GM18511 (cell line): ENCODE measurements around the gene RHEBL1.

ENCODE experiments used
- ATAC-seq: cut with Tn5 transposase; IDR thresholded peaks from one replicate; pipeline ENCODE4 v1.9.1; 2021; ENCODE audit warnings: mild to moderate bottlenecking, moderate library complexity; ENCODE audit not compliant: unreplicated experiment

The RHEBL1 gene

DNA sequence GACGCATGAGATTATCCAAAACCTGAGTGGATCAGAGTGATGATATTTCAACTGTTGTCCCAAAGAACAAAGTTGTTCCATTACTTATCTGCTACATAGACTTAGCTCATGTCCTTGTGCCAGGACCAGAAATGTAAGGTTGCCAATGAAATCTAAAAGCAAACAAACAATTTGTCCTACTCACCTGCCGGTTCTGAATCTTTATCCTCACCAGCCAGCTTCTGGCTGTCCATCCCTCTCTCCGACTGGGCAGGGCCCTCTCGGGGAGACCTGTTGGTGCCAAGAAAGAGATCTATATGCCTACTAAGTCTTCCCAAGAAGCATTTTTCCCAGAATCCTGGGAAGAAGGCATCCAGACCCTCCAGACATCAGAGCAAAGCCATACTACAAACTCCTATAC lies 14.7 kb downstream of the RHEBL1 start:
- ATAC-seq = no peak

DNA sequence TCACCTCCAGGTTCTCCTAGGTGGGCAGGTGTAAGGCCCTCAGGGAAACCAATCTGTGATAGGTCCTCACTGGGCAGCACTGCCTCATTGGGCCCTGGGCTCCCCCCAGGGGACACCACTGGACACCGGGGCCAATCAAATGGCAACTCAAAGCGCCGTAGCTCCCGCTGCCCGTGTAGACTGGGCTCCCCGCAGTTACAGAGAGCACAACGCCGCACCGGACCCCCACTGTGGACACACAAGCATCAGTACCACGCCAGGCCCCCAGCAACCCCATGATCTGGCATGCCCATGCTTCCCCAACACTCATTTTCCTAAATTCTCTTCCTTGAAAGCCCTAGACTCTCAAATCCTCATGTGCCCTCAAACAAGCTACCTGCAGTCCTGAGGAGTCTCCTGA lies 15.3 kb downstream of the RHEBL1 start:
- no peak for ATAC-seq

DNA sequence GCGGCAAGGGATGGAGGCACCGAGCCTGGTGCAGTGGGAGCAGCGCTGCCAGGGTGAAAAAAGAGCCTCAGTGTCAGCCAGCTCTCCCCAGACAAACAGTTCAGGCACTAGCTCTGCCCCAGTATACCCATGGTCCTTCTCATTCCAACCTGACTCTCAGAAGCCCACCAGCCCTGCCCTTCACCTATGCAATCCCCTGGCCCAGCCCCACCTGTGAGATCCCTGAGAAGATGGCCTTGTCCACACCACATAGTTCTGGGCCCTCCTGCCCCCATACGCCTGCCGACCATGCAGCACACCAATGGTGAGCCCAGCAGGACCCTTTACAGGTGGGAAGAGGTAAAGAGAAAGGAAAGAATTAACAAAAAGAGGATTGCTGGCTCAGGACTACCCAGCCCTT lies 15.7 kb downstream of the RHEBL1 start:
- no peak for ATAC-seq

DNA sequence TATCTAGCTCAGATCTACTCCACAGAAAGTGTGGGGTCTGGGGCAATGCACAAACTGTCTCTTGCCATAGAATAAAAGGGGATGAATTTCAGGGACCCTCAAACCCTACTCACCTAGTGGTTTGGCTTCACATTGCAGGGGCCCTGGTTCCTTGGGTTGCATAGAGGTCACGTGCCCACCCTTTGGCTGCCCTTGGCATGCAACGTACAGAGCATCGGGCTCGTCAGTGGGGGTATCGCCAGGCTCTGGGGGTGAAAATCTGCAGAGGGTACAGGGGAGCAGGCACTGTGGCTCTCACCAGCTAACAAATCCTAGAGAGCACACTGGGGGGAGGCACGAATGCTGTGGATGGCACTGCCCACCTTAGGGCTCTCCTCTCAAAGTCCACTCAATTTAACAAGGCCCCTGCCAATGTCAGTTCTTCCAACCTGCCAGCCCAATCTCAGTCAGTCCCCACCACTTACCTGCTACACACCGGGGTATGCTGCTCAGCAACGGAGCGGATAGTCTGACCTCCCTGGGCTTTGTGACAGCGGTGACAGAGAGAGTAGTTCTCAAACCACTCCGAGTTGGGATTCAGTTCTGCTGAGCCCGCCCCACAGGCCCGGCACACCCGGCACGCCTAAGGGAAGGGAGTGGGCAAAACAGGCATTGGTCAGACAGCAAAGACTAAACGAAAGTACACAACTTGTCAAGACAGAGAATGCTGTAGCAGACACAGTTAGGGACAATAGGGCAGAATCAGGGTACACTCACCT lies 17.1 kb downstream of the RHEBL1 start:
- ATAC-seq = no peak

DNA sequence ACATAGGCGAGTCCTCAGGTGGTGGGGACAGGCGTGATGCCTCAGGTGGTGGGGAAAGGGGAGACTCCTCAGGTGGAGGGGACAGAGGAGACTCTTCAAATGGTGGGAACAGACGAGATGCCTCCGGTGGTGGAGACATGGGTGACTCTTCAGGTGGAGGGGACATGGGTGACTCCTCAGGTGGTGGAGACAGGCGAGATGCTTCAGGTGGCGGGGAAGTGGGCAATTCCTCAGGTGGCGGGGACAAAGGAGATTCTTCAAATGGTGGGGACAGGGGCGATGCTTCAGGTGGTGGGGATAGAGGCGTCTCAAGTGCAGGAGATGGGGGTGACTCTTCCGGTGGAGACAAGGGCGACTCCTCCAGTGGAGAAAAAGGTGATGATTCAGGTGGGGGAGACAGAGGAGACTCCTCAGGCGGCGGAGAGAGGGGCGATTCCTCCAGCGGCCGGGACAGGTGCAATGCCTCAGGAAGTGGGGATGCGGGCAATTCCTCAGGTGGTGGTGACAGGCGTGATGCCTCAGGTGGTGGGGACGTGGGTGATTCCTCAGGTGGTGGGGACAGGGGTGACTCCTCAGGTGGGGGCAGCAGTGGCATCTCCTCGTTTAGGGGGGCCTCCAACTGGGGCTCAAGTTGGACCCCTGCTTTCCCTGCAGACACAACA lies 17.9 kb downstream of the RHEBL1 start:
- ATAC-seq = no peak

DNA sequence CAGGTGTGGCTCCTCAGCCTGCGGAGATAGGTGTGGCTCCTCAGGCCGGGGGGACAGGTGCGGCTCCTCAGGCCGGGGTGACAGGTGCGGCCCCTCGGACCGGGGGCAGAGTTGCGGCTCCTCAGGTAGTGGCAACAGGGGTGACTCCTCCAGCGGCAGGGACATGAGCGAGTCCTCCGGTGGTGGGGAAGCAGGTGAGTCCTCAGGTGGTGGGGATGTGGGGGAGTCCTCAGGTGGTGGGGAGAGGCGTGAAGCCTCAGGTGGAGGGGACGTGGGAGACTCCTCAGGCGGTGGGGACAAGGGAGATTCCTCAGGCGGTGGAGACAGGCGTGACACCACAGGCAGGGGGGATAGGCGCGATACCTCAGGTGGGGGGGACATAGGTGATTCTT lies 18.4 kb downstream of the RHEBL1 start:
- no peak for ATAC-seq

DNA sequence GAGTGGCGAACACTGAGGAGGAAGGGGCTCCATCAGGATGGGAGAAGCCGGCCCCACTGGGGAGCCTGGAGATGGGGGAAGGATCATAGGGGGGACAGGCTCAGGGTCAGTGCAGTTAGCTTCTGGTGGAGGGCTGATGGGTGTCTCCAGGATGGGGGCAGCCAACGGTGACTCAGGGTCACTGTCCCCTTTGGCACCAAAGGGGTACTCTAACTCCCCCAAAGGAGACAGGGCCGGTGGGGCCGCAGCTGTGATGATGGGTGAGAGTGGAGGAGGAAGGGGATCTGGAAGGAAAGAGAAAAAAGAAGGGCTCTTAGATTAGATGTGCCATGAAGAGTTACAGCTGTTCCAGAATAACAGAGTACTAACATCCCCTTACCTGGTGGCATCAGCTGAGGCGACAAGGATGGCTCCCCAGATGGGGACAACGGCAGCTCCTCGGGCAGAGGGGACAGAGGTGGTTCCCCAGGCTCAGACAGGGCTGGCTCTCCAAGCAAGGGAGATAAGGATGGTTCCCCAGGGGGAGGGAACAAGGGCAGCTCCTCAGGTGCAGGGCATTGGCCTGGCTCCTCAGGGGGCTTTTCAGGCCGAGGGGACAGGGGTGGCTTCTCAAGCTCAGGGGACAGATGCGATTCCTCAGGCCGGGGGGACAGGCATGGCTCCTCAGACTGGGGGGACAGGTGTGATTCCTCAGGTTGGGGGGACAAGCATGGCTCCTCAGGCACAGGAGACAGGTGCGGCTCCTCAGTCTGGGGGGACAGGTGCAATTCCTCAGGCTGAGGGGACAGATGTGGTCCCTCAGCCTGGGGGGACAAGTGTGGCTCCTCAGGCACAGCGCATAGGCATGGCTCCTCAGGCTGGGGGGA lies 19.0 kb downstream of the RHEBL1 start:
- no peak for ATAC-seq

DNA sequence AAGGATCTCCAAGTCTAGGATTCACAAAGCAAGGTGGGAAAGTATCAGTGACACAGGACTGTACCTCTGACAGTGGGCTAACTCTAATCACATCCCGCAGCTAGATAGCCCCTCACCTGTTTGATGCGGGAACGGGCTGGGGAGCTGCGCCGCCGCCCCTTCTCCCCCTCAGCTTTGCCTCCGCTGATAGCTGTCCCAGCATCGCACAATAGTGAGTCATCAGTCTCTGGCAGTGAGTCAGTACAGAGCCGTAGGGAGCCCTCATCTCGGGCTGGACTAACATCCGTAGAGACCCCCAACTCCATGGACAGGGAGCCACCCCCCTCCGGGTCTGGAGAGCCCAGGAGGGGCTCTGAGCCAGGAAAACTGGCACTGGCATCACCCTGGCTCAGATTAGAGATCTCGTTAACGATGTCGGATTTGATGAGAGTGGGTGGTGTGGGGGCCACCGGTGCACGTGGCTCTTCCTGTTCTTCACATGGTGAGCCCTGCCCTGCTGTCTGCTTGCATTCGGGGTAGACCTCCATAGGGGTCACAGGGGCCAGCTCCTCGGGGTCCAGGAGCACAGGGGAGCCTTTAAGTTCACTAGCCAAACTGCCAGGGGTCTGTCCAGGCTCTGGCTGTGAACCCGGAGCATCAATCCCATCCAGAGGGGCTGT lies 20.1 kb downstream of the RHEBL1 start:
- no peak for ATAC-seq

DNA sequence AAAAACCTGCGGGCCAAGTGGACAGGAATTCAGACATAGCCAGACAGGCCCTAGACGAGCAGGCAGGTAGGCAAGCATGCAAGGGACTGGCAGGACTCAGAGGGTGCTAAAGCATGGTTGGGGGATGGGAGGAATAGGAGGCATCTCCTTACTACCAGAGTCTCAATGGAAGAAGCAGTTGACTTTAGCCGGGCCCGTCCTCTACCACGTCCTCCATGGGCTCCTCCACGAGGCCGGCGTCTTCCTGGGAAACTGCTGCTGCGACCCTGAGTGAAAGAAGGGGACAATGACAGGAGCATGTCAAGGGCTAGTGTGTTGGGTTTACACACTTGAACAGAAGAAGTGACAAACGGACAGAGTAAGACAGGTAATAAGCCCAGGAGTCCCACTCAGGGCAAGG lies 20.8 kb downstream of the RHEBL1 start:
- no peak for ATAC-seq

DNA sequence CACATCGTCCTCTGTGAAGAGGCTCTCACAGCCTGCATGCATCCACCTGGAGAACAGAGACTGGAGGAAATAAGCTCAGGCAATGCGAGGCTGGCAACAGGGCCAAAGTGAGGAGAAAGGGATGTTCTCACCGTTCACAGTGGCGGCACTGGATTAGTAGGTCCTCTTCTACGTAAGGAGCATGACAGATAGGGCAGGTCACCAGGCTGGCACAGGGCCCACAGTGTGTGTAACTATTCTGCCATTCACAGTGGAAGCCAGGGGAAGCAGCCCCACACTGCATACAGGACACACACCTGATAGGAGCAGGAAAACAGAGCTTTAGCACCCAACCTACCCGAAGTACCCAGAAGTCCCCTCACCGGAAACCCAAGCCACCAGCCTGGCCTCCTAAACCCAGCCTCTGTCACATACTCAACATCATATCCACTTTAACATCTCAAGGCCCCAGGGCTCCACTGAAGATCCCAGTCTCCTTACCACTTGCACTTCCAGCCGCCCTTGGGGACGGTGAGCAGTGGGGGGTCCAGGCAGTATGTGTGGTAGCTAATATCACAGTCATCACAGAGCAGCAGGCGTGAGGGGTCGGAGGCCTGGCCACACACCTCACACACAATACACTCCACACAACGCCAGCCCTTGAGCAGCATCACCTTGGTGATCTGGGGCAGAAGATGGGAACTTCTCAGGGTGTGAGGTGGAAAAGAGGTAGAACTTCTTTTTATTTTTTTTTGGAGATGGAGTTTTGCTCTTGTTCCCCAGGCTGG lies 23.5 kb downstream of the RHEBL1 start:
- ATAC-seq = no peak

DNA sequence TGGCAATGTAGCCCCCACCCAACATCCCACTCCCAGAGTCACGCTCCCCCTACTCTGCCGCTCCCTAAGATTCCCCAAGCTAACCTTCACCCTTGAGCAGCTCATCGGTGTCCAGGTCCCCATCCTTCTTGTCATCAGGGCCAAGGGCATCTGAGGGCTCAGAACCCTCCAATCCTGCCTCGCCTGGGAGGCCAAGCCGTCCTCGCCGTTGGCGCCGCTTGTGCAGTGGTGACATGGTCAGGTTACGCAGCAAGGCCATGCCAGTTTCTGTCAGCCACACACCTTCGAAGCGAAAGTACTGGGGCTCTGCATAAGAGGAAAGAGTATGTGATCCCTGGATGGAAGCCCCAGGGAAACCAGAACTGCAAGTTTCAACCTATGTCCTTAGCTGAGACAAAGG lies 25.1 kb downstream of the RHEBL1 start:
- ATAC-seq = no peak

DNA sequence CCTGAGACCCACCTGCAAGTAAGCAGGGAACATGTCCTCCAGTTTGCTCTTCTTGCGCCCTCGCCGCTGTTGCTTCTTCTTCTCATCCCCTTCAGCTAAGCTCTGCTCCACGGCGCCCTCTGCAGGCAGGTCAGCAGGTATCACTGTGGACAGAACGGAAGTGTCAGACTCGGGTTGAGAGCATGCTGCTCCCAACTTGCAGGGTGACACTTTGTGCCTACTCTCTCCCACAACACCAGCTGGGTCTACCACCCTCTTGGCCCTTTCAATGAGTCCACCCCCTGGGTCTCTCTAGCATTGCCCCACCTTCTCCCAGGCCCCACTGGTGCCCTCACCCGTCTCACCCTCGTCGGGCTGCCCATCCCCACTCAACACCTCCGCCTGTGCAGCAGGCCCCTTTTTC lies 25.9 kb downstream of the RHEBL1 start:
- no peak for ATAC-seq

DNA sequence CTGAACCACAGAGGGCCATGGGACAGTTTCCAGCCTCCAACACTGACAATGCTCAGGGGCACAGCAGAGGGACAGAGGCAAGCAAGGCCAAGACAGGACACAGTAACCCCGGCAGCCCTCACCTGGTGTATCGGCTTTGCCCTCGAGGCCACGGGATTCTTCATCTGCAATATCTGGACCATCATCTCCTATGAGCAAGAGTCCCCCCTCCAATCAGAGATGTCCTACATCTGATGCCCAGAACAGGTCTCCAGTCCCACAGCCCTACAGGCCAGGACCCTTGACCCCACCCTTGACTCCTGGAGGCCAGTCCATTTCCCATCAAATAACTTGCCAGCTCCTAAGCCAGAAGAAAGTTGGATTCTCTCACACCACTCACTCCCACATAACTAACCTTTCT lies 26.5 kb downstream of the RHEBL1 start:
- ATAC-seq = no peak

DNA sequence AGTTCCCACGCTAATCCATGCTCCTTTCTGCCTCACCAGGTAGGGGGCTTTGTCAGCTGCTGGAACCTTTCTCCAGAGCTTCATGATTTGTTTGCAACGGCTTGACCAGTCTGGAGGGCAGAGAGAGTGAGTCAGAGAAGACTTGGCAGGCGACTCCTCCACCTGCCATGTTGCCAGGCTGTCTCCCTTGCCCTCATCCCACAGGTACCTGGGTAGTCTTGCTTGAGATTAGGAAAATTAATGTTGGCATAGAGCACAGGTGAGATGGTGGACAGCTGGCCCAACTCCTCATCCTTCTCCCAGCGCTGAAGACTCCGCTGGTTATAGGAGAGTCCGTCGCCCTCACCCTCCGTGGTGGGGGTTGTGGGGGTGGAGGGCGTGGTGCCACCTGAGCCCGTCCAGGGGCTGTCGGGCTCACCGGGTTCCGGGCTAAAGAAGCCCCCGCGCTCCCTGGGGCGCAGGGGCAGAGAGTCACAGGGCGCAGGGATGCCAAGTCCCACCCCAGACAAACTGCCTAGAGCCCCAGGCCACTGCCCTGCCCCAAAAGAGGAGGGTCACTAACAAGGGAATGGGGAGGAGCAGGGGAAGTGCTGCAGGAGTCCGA lies 27.8 kb downstream of the RHEBL1 start:
- ATAC-seq = no peak

DNA sequence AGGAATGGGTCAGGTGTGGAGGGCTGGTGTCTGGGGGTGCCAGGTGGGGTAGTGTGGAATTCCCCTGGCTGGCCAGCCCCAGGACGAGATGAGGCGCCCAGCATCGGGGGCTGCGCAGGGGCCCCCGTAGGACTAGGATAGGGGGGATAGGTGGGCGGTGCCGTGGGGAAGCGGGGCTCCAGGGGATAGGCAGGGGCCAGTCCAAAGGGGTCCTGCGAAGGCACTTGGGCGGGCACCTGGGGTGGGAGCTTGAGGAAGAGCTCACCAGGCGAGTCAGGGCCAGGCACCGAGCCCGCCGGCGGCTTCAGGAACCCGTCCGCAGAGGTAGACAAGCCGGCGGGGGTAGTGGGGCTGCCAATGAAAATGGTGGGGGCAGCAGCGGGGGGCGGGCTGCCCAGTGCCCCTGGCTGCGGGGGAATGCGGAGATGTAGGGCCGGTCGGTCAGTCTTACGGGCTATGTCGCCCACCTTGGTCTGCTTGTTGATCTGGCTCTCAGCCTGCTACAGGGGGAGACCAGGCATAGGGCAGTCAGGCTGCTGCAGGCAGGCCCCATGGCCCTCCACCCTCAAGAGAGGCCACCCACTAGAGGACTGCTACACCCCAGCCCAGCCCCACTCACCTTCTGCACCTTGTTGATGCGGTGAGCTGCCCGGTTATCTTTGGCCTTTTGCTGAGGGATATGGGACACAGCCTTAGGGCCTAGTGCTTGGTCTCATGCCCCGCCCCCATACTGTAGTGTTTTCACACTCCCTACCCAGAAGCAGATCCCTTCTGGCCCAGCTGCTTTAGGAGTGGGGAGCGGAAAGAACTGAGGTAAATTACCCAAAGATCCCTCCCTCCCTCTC lies 28.5 kb downstream of the RHEBL1 start:
- no peak for ATAC-seq

DNA sequence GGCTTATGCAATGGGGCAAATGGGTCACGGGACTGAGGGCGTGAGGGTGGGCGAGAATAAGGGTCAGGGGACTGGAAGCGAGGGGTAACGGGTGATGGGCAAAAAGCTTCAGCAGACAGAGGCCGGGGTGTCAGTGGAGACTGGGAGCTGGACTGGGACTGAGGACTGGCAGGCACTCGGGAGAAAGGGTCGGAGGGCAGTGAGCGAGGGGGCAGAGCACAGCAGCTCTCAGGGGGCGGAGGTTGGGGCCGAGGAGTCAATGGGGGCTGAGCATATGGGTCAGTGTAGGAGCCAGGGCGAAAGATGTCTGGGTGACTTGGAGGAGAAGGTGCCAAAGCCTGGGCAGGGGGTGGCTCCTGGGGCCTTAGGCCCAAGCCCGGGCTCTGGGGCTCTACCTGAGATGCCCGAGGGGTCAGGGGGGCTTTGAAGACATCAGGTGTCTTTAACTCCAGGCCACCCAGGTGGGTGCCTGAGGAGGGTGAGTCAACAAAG lies 29.4 kb downstream of the RHEBL1 start:
- ATAC-seq = no peak

DNA sequence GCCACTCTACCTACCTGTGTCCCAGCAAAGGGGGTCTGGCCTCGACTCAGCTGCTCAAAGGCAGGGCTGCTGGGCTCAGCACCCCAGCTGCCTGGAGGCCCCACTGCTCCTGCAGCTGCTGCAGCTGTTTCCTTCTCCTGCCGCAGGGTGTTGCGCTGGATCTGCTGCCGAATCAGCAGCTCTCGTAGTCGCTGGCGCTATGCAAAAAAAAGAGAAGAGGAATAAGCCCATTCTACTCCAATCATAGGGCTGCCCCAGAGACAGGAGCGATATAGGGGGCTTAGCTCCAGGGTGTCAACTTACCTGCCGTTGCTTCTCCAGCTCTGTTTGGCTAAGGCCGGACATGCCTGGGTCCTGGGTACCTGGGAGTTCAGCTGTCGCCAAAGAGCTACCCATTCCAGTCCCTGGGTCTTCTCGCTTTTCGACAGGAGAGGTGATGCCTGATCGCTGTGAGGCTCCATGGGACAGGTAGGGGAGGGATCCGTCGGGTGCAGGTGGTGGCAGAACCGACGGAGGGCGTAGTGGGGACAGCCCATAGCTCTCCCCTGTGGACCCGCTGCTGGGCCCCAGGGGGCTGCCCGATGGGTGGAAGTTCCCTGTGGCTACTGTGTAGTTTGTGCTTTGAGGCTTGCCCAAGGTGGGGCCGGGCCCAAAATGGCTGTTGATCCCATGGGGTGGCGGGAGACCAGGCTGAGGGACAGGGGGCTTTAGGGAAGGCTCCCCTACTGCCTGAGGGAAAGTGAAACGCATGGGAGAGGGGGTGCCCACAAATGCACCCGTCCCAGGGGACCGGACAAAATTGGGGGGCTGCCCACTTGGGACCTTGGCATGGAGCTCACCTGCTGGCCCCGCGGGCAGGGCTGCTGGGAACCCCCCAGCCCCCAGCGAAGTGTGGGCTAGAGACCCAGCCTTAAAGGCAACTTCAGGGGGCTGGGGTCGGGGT lies 30.1 kb downstream of the RHEBL1 start:
- no peak for ATAC-seq
